Breast epithelium (tissue), 4 donors: ENCODE data around the gene KRTAP13-2. TPM values are rescaled to one million over a fixed set of nuclear protein-coding genes. Genes with fewer than 3 reads are reported as not detected.

Source experiments
- DNase-seq, 2 donors: peaks; one replicate each; pipeline ENCODE4 v3.0.0-alpha.2; 2019; ENCODE audit warnings: low spot score in 2 of 2
- H3K27ac ChIP-seq, 2 donors: fragments of 200-600 bp; sonication (generic) in 1 of 2; one replicate each; pipeline ENCODE4 v1.5.1; 2016 to 2019; ENCODE audit warnings: mild to moderate bottlenecking in 1 of 2
- H3K27me3 ChIP-seq, 2 donors: fragments of 200-600 bp; sonication (generic) in 1 of 2; one replicate each; pipeline versions ENCODE4 v1.5.1 to v1.6.0; 2017 to 2019; ENCODE audit warnings: control low read depth in 1 of 2, mild to moderate bottlenecking in 1 of 2
- H3K36me3 ChIP-seq: fragments of 200-600 bp; one replicate; pipeline ENCODE4 v1.5.1; 2019
- H3K4me1 ChIP-seq, 2 donors: fragments of 200-600 bp; sonication (generic); one replicate each; pipeline ENCODE4 v1.5.1; 2016 to 2019; ENCODE audit warnings: control low read depth in 1 of 2
- H3K4me3 ChIP-seq, 3 donors: fragments of 200-600 bp; sonication (generic); 1 replicate in 2 of 3; 2 replicates in 1 of 3; pipeline ENCODE4 v1.5.1; 2016 to 2019; ENCODE audit warnings: mild to moderate bottlenecking in 3 of 3, moderate library complexity in 2 of 3
- H3K9me3 ChIP-seq, 2 donors: fragments of 200-600 bp; sonication (generic) in 1 of 2; one replicate each; pipeline ENCODE4 v1.5.1; 2016 to 2019; ENCODE audit warnings: control low read depth in 1 of 2
- CTCF ChIP-seq, 3 donors: fragments of 450-650 bp; IDR thresholded peaks; one replicate each; pipeline ENCODE4 v1.5.1; 2016 to 2017; ENCODE audit warnings: antibody characterized with exemption in 3 of 3, mild to moderate bottlenecking in 3 of 3, moderate library complexity in 3 of 3
- POLR2A ChIP-seq: fragments of 450-650 bp; IDR thresholded peaks from one replicate; pipeline ENCODE4 v1.6.1; 2016; ENCODE audit warnings: antibody characterized with exemption, mild to moderate bottlenecking, moderate library complexity
- POLR2AphosphoS5 ChIP-seq, 3 donors: sonication (generic); formaldehyde crosslinking; IDR thresholded peaks; one replicate each; pipeline ENCODE4 v1.6.1; 2017; ENCODE audit warnings: antibody characterized with exemption in 3 of 3
- intact Hi-C: fragments of 100-400 bp; cut with DNase I; formaldehyde crosslinking; loops from one replicate; pipeline ENCODE4 v1.15.1; 2023; ENCODE audit warnings: low total_unique reads
- total RNA-seq, 3 donors: library from RNA; depleted of rRNA; stranded (reverse); fragments of >200 nt; gene quantifications; one replicate each; pipeline ENCODE4 v1.1.0, GENCODE V29; 2016

The KRTAP13-2 gene
- total RNA-seq, 3 donors from 2014 or later: not detected

- no peak for DNase-seq
- peaks cover 0 to 8% of the 10 kb centered on the region in 2 donors for H3K9me3 ChIP-seq
- intact Hi-C loops: loop anchor here (5.0 kb wide), 1 partner anchor 114 kb away; no protein-coding TSS in a partner anchor
- H3K36me3 ChIP-seq: no peaks in the 10 kb centered on the region
- H3K27ac ChIP-seq: no peak overlapping the region
- no peaks in the 10 kb centered on the region for H3K27me3 ChIP-seq
- TF ChIP-seq POLR2A (no peak), POLR2AphosphoS5 (IDR thresholded peaks at IDR 0.05) (no peak), CTCF (IDR thresholded peaks at IDR 0.05) (no peak)
- no peak overlapping the region for H3K4me3 ChIP-seq
- no peaks in the 10 kb centered on the region for H3K4me1 ChIP-seq
Measured at GRCh38 chr21:30391492-30392025, 19.5 kb upstream of the KRTAP13-2 start.

GRCh38 chr21:30382201-30382600, 10.1 kb upstream of the KRTAP13-2 start:
- Histone ChIP-seq H3K27me3 (no peaks in the 10 kb centered on the region), H3K4me1 (no peaks in the 10 kb centered on the region), H3K36me3 (no peaks in the 10 kb centered on the region), H3K4me3 (no peak overlapping the region), H3K27ac (no peak overlapping the region), H3K9me3 (no peaks in the 10 kb centered on the region)
- TF ChIP-seq POLR2A (no peak), POLR2AphosphoS5 (IDR thresholded peaks at IDR 0.05) (no peak), CTCF (IDR thresholded peaks at IDR 0.05) (no peak)
- no peak for DNase-seq
- intact Hi-C loops: no loop called here

- Histone ChIP-seq H3K27ac (no peak overlapping the region), H3K4me1 (no peaks in the 10 kb centered on the region), H3K36me3 (no peaks in the 10 kb centered on the region), H3K9me3 (no peaks in the 10 kb centered on the region), H3K27me3 (no peaks in the 10 kb centered on the region), H3K4me3 (no peak overlapping the region)
- intact Hi-C loops: no loop called here
- DNase-seq: no peak
- no peak for TF ChIP-seq POLR2A
- no peak for TF ChIP-seq POLR2AphosphoS5 (IDR thresholded peaks at IDR 0.05)
- TF ChIP-seq CTCF (IDR thresholded peaks at IDR 0.05): no peak
Measured at GRCh38 chr21:30355906-30356305, 16.2 kb downstream of the KRTAP13-2 start.

- Histone ChIP-seq H3K27me3 (no peaks in the 10 kb centered on the region), H3K4me1 (no peaks in the 10 kb centered on the region), H3K27ac (no peak overlapping the region), H3K36me3 (no peaks in the 10 kb centered on the region), H3K9me3 (no peaks in the 10 kb centered on the region), H3K4me3 (no peak overlapping the region)
- intact Hi-C loops: no loop called here
- no peak for TF ChIP-seq POLR2AphosphoS5 (IDR thresholded peaks at IDR 0.05)
- no peak for TF ChIP-seq POLR2A
- DNase-seq: no peak
Measured at GRCh38 chr21:30354308-30355005, 17.6 kb downstream of the KRTAP13-2 start.

- no peak for TF ChIP-seq POLR2AphosphoS5 (IDR thresholded peaks at IDR 0.05)
- TF ChIP-seq CTCF (IDR thresholded peaks at IDR 0.05): no peak
- TF ChIP-seq POLR2A: no peak
- Histone ChIP-seq H3K4me3 (no peak overlapping the region), H3K27me3 (no peaks in the 10 kb centered on the region), H3K36me3 (no peaks in the 10 kb centered on the region), H3K9me3 (no peaks in the 10 kb centered on the region), H3K27ac (no peak overlapping the region), H3K4me1 (no peaks in the 10 kb centered on the region)
- no peak for DNase-seq
- intact Hi-C loops: no loop called here
Measured at GRCh38 chr21:30351534-30351933, 20.5 kb downstream of the KRTAP13-2 start.
